ENCODE measurements around the gene HNRNPA1. TPM values are rescaled to one million over a fixed set of nuclear protein-coding genes. Genes with fewer than 3 reads are reported as not detected.

HNRNPA1 gene
- total and polyA plus RNA-seq, 2 donors (not counting 3 experiments of a cell fraction or from before 2014, with no cell fraction given): 566 to 1,470 TPM

- no peak overlapping the region for H3K27ac ChIP-seq (ENCODE audit: insufficient read depth, low read depth, low read length)
- no peaks in the 10 kb centered on the region for H3K27me3 ChIP-seq (ENCODE audit: control insufficient read depth in 2 of 2, insufficient read depth in 2 of 2, low read length in 2 of 2)
- CTCF ChIA-PET: interaction anchor here (0.8 to 1.4 kb wide), 2 partner anchors 17 to 24 kb away, joined by 3 to 16 read pairs; no protein-coding TSS in a partner anchor
- no peak overlapping the region for H2AFZ ChIP-seq (ENCODE audit: low read depth, low read length)
- no peaks in the 10 kb centered on the region for H3K9me1 ChIP-seq (replicated peaks; ENCODE audit: control insufficient read depth, extremely low read depth, insufficient read depth, low read length)
- no peak overlapping the region for H3K9ac ChIP-seq (replicated peaks; ENCODE audit: extremely low read depth, insufficient read depth, low read length)
- intact Hi-C loops (cut with micrococcal nuclease) (no loop called here), dilution Hi-C loops (cut with MboI; ENCODE audit: extremely low pct_ligation_motif_present, low sequenced_read_pairs) (no loop called here)
- H3K4me1 ChIP-seq (ENCODE audit: control insufficient read depth, extremely low read depth, insufficient read depth, low read length): peaks cover 22% of the 10 kb centered on the region
- TF ChIP-seq EZH2 (IDR thresholded peaks at IDR 0.05; ENCODE audit: borderline replicate concordance, low read depth, low read length, severe bottlenecking): no peak
- TF ChIP-seq, protein P1, sequence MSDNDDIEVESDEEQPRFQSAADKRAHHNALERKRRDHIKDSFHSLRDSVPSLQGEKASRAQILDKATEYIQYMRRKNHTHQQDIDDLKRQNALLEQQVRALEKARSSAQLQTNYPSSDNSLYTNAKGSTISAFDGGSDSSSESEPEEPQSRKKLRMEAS (IDR thresholded peaks at IDR 0.05; ENCODE audit: insufficient read depth, insufficient read length): no peak
- TF ChIP-seq POLR2A (IDR thresholded peaks at IDR 0.05; ENCODE audit: low read depth, low read length): peak; percentile 51
- no peak for TF ChIP-seq GATA2 (IDR thresholded peaks at IDR 0.05; ENCODE audit: insufficient read depth, insufficient read length, low read depth, low read length)
- no peak for TF ChIP-seq FOS (IDR thresholded peaks at IDR 0.05; ENCODE audit: borderline replicate concordance, insufficient read depth, low read length)
- TF ChIP-seq CTCF (IDR thresholded peaks at IDR 0.05; ENCODE audit: extremely low read depth in 1 of 2, insufficient read depth in 1 of 2, low read depth in 1 of 2, low read length in 2 of 2): no peak
- TF ChIP-seq JUN (IDR thresholded peaks at IDR 0.05; ENCODE audit: borderline replicate concordance, insufficient read depth, insufficient read length, low read depth): no peak
- H3K9me3 ChIP-seq (replicated peaks; ENCODE audit: control insufficient read depth, insufficient read depth, low read length): no peaks in the 10 kb centered on the region
- DNase-seq (ENCODE audit: low read depth, low spot score): peak; percentile 38
- peaks cover 0 to 6% of the 10 kb centered on the region in 2 experiments for H3K36me3 ChIP-seq (ENCODE audit: control insufficient read depth in 2 of 2, extremely low read depth in 1 of 2, insufficient read depth in 2 of 2, low read length in 2 of 2)
- POLR2A ChIA-PET: no interaction called here
- H3K4me3 ChIP-seq (replicated peaks in 1 of 3; ENCODE audit: insufficient read depth in 1 of 3, low read depth in 1 of 3, low read length in 3 of 3): no peak overlapping the region
- no peak overlapping the region for H3K4me2 ChIP-seq (ENCODE audit: insufficient read depth, low read length)
- H4K20me1 ChIP-seq (replicated peaks; ENCODE audit: control insufficient read depth, extremely low read depth, insufficient read depth, low read length): no peaks in the 10 kb centered on the region
- peaks cover 72% of the 10 kb centered on the region for H3K79me2 ChIP-seq (ENCODE audit: control insufficient read depth, insufficient read depth, low read length)
- no TSS peak for BruUV-seq (replicated peaks)
- FAIRE-seq: no peak
Observed at GRCh38 chr12:54276368-54276767, 4.2 kb upstream of the HNRNPA1 start.
